ENCODE data around the gene RAP1GDS1. TPM values are rescaled to one million over a fixed set of nuclear protein-coding genes. Genes with fewer than 3 reads are reported as not detected.

Gene RAP1GDS1
- total RNA-seq, 1 experiment from 2014 or later = 141 TPM

- no peaks in the 10 kb centered on the region for H3K36me3 ChIP-seq (ENCODE audit: insufficient read depth, low read length)
- no peaks in the 10 kb centered on the region for H3K9me2 ChIP-seq (replicated peaks; ENCODE audit: insufficient read depth, low read length)
- no peak overlapping the region for H3K27ac ChIP-seq (ENCODE audit: low read length)
- H3K27me3 ChIP-seq (ENCODE audit: low read length) = no peaks in the 10 kb centered on the region
- no peaks in the 10 kb centered on the region for H3K79me2 ChIP-seq (ENCODE audit: low read length)
- H3K4me1 ChIP-seq (ENCODE audit: low read length) = peaks cover 4% of the 10 kb centered on the region; the same call in 1 of the 2 replicates
- H3K4me2 ChIP-seq (ENCODE audit: low read depth, low read length, poor library complexity, severe bottlenecking) = no peak overlapping the region
- H3K9ac ChIP-seq (ENCODE audit: low read length) = no peak overlapping the region
- H2AFZ ChIP-seq (ENCODE audit: low read length) = no peak overlapping the region
- no peaks in the 10 kb centered on the region for H4K20me1 ChIP-seq (ENCODE audit: insufficient read depth, low read depth, low read length)
- DNase-seq = no peak
- H3K9me3 ChIP-seq (ENCODE audit: low read length) = no peaks in the 10 kb centered on the region
- H3K4me3 ChIP-seq (ENCODE audit: low read length) = no peak overlapping the region
Observed at GRCh38 chr4:98482847-98483806, 221.9 kb downstream of the RAP1GDS1 start.

GRCh38 chr4:98484031-98484430 is 222.8 kb downstream of the RAP1GDS1 start:
- H3K4me3 ChIP-seq (ENCODE audit: low read length) = no peak overlapping the region
- H4K20me1 ChIP-seq (ENCODE audit: insufficient read depth, low read depth, low read length) = no peaks in the 10 kb centered on the region
- H2AFZ ChIP-seq (ENCODE audit: low read length) = no peak overlapping the region
- H3K9me2 ChIP-seq (replicated peaks; ENCODE audit: insufficient read depth, low read length) = no peaks in the 10 kb centered on the region
- DNase-seq = no peak
- H3K9ac ChIP-seq (ENCODE audit: low read length) = no peak overlapping the region
- no peaks in the 10 kb centered on the region for H3K79me2 ChIP-seq (ENCODE audit: low read length)
- no peaks in the 10 kb centered on the region for H3K27me3 ChIP-seq (ENCODE audit: low read length)
- no peaks in the 10 kb centered on the region for H3K9me3 ChIP-seq (ENCODE audit: low read length)
- H3K36me3 ChIP-seq (ENCODE audit: insufficient read depth, low read length) = no peaks in the 10 kb centered on the region
- H3K4me2 ChIP-seq (ENCODE audit: low read depth, low read length, poor library complexity, severe bottlenecking) = no peak overlapping the region
- peaks cover 4% of the 10 kb centered on the region; the same call in 1 of the 2 replicates for H3K4me1 ChIP-seq (ENCODE audit: low read length)
- H3K27ac ChIP-seq (ENCODE audit: low read length) = no peak overlapping the region

- no peak overlapping the region for H3K9ac ChIP-seq (ENCODE audit: low read length)
- no peak overlapping the region for H2AFZ ChIP-seq (ENCODE audit: low read length)
- no peak overlapping the region for H3K4me2 ChIP-seq (ENCODE audit: low read depth, low read length, poor library complexity, severe bottlenecking)
- no peak overlapping the region for H3K27ac ChIP-seq (ENCODE audit: low read length)
- no peak overlapping the region for H3K4me3 ChIP-seq (ENCODE audit: low read length)
- H3K9me3 ChIP-seq (ENCODE audit: low read length) = no peaks in the 10 kb centered on the region
- no peaks in the 10 kb centered on the region for H3K27me3 ChIP-seq (ENCODE audit: low read length)
- H3K79me2 ChIP-seq (ENCODE audit: low read length) = no peaks in the 10 kb centered on the region
- H3K9me2 ChIP-seq (replicated peaks; ENCODE audit: insufficient read depth, low read length) = no peaks in the 10 kb centered on the region
- H4K20me1 ChIP-seq (ENCODE audit: insufficient read depth, low read depth, low read length) = no peaks in the 10 kb centered on the region
- no peaks in the 10 kb centered on the region for H3K36me3 ChIP-seq (ENCODE audit: insufficient read depth, low read length)
- no peaks in the 10 kb centered on the region for H3K4me1 ChIP-seq (ENCODE audit: low read length)
- no peak for DNase-seq
Observed at GRCh38 chr4:98485816-98486345, 224.7 kb downstream of the RAP1GDS1 start.

DNA sequence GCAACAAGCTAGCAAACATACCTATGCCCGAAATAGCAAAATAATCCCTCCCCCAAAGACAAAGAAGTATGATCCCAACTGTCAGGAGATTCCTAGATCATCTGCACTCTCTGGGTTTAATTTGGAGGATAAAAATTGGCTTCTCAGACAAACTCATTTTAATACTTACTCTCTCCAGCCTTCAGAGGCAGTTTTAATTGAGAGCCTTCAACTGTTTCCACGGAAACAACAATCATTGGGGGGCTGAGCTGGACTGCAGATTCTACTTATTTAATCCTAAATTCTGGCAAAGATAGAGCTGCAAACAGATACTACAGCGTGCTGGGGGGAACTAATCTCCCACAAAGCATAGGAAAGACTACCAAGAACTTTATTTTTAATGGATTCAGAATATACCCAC is 229.1 kb downstream of the RAP1GDS1 start:
- Histone ChIP-seq H3K9me2 (replicated peaks; ENCODE audit: insufficient read depth, low read length) (no peaks in the 10 kb centered on the region), H3K4me3 (ENCODE audit: low read length) (no peak overlapping the region), H3K79me2 (ENCODE audit: low read length) (no peaks in the 10 kb centered on the region), H3K9ac (ENCODE audit: low read length) (no peak overlapping the region), H3K27ac (ENCODE audit: low read length) (no peak overlapping the region), H3K4me1 (ENCODE audit: low read length) (no peaks in the 10 kb centered on the region), H3K36me3 (ENCODE audit: insufficient read depth, low read length) (no peaks in the 10 kb centered on the region), H3K9me3 (ENCODE audit: low read length) (no peaks in the 10 kb centered on the region), H2AFZ (ENCODE audit: low read length) (no peak overlapping the region; the same call in 1 of the 2 replicates), H3K4me2 (ENCODE audit: low read depth, low read length, poor library complexity, severe bottlenecking) (no peak overlapping the region), H3K27me3 (ENCODE audit: low read length) (no peaks in the 10 kb centered on the region), H4K20me1 (ENCODE audit: insufficient read depth, low read depth, low read length) (no peaks in the 10 kb centered on the region)
- no peak for DNase-seq

GRCh38 chr4:98491899-98492559 is 230.8 kb downstream of the RAP1GDS1 start:
- no peak overlapping the region for H3K4me2 ChIP-seq (ENCODE audit: low read depth, low read length, poor library complexity, severe bottlenecking)
- H4K20me1 ChIP-seq (ENCODE audit: insufficient read depth, low read depth, low read length) = no peaks in the 10 kb centered on the region
- H3K4me1 ChIP-seq (ENCODE audit: low read length) = no peaks in the 10 kb centered on the region
- H2AFZ ChIP-seq (ENCODE audit: low read length) = no peak overlapping the region
- no peak overlapping the region for H3K27ac ChIP-seq (ENCODE audit: low read length)
- H3K9me3 ChIP-seq (ENCODE audit: low read length) = no peaks in the 10 kb centered on the region
- H3K9ac ChIP-seq (ENCODE audit: low read length) = no peak overlapping the region
- no peaks in the 10 kb centered on the region for H3K36me3 ChIP-seq (ENCODE audit: insufficient read depth, low read length)
- no peaks in the 10 kb centered on the region for H3K79me2 ChIP-seq (ENCODE audit: low read length)
- no peaks in the 10 kb centered on the region for H3K9me2 ChIP-seq (replicated peaks; ENCODE audit: insufficient read depth, low read length)
- no peaks in the 10 kb centered on the region for H3K27me3 ChIP-seq (ENCODE audit: low read length)
- DNase-seq = no peak
- H3K4me3 ChIP-seq (ENCODE audit: low read length) = no peak overlapping the region

- no peak overlapping the region for H2AFZ ChIP-seq (ENCODE audit: low read length)
- H3K9me2 ChIP-seq (replicated peaks; ENCODE audit: insufficient read depth, low read length) = no peaks in the 10 kb centered on the region
- no peak overlapping the region for H3K4me3 ChIP-seq (ENCODE audit: low read length)
- H3K27ac ChIP-seq (ENCODE audit: low read length) = no peak overlapping the region
- no peak for DNase-seq
- H3K27me3 ChIP-seq (ENCODE audit: low read length) = no peaks in the 10 kb centered on the region
- H3K79me2 ChIP-seq (ENCODE audit: low read length) = no peaks in the 10 kb centered on the region
- no peak overlapping the region for H3K9ac ChIP-seq (ENCODE audit: low read length)
- no peaks in the 10 kb centered on the region for H4K20me1 ChIP-seq (ENCODE audit: insufficient read depth, low read depth, low read length)
- H3K9me3 ChIP-seq (ENCODE audit: low read length) = no peaks in the 10 kb centered on the region
- H3K4me2 ChIP-seq (ENCODE audit: low read depth, low read length, poor library complexity, severe bottlenecking) = no peak overlapping the region
- H3K36me3 ChIP-seq (ENCODE audit: insufficient read depth, low read length) = no peaks in the 10 kb centered on the region
- no peaks in the 10 kb centered on the region for H3K4me1 ChIP-seq (ENCODE audit: low read length)
Observed at GRCh38 chr4:98493296-98493695, 232.1 kb downstream of the RAP1GDS1 start.

Other genes starting within 250 kb of the RAP1GDS1 start
- gene STPG2, start 117.9 kb upstream of the RAP1GDS1 start, total RNA-seq (2014; rRNA removed; shearing (Covaris generic); ENCODE audit: low replicate concordance) = 0.56 TPM in 1 of 2 replicates, not detected in the other